ENCODE measurements around the gene NHERF1.

The NHERF1 gene

DNA sequence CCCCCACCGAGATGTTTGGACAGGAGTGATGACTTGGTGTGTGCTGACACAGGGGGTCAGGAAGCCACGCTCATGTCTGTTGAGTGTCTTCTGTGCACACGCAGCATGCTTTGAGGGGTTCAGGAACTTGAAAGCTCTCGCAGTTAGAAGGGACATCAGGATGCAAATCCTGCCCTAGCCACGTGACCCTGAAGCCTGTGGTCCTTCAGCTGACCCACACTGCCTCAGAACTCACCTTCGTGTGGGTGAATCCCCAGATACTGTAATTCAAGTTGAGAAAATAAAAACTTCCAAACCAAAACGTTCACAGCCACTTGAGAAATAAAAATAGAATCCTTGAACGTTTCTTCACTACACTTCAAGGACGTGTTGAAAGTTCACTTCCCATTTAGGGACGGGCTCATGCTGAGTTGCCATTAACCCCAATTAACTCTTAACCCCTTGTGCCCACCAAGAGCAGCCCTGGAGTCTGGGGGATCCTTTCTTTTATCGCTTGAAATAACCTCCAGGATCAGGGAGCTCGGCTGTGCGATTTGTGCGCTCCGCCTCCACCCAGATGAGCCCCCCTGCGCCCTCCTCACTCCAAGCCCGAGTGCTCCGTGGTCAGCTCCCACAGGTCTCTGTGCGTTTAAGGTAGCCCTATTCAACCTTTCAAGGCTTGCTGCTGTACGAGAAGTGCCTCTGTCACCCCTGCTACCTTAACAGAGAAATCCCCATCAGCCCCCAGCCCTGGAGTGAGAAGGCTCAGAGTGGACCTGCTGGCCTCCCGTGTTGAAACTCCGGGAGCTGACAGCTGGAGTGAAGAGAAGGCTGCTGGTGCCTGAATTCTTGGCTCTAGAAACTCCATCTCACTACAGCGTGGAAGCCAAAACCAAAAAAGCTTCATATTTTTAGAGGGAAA lies 63.9 kb downstream of the NHERF1 start:
- CTCF ChIA-PET, result no interaction called here
- Mint-ChIP-seq H3K4me3 (no peak overlapping the region), H3K4me1 (peaks cover 7% of the 10 kb centered on the region), H3K36me3 (peaks cover 9% of the 10 kb centered on the region), H3K27ac (no peak overlapping the region), H3K9me3 (no peaks in the 10 kb centered on the region), H3K27me3 (no peaks in the 10 kb centered on the region)
- no peak for DNase-seq

DNA sequence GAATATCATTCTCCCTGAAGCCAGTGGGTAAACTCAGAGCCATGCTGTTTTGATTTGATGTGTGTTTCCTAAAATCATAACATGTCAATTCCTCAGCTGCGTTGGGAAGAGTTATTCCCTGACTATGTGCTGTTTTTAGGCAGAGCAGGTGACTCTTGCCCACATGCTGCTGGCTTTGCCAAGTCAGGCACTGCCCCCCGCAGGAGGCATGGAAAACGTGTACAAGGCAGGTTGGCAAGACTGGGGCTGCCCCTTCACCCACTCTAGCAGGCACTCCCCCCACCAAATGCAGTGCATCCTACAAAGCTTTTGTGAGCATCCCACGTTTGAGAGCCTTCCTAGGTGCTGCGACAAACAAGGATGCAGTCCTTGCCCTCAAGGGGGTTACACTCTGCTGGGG lies 66.0 kb downstream of the NHERF1 start:
- Mint-ChIP-seq H3K4me3 (no peak overlapping the region), H3K27ac (no peak overlapping the region), H3K4me1 (peaks cover 7% of the 10 kb centered on the region), H3K9me3 (no peaks in the 10 kb centered on the region), H3K27me3 (no peaks in the 10 kb centered on the region), H3K36me3 (peaks cover 14% of the 10 kb centered on the region)
- CTCF ChIA-PET, result interaction anchor here (1.0 kb wide), 1 partner anchor 23 kb away, joined by 3 read pairs; no protein-coding TSS in a partner anchor
- DNase-seq, result peak; percentile 34

DNA sequence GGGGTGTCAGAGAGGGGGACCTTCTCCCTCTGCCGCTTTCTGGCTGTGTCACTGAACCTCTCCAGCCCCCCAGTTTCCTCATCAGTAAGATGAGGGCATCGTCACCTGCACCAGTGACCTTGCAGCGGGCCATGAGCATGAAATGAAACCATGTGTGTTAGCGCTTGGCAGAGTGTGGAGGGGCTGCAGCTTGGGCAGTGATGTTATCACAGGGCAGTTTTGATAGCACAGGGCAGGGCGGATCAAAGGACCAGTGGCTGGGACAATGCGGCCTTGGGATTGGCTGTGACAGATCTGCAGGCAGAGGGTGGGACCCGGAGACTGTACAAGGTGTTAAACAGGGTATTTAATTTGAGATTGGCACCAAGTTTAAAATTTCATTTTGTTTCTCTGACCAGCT lies 66.6 kb downstream of the NHERF1 start:
- Mint-ChIP-seq H3K9me3 (no peaks in the 10 kb centered on the region), H3K27ac (no peak overlapping the region), H3K36me3 (peaks cover 17% of the 10 kb centered on the region), H3K4me1 (peaks cover 7% of the 10 kb centered on the region), H3K4me3 (no peak overlapping the region), H3K27me3 (no peaks in the 10 kb centered on the region)
- CTCF ChIA-PET, result no interaction called here
- DNase-seq, result no peak

DNA sequence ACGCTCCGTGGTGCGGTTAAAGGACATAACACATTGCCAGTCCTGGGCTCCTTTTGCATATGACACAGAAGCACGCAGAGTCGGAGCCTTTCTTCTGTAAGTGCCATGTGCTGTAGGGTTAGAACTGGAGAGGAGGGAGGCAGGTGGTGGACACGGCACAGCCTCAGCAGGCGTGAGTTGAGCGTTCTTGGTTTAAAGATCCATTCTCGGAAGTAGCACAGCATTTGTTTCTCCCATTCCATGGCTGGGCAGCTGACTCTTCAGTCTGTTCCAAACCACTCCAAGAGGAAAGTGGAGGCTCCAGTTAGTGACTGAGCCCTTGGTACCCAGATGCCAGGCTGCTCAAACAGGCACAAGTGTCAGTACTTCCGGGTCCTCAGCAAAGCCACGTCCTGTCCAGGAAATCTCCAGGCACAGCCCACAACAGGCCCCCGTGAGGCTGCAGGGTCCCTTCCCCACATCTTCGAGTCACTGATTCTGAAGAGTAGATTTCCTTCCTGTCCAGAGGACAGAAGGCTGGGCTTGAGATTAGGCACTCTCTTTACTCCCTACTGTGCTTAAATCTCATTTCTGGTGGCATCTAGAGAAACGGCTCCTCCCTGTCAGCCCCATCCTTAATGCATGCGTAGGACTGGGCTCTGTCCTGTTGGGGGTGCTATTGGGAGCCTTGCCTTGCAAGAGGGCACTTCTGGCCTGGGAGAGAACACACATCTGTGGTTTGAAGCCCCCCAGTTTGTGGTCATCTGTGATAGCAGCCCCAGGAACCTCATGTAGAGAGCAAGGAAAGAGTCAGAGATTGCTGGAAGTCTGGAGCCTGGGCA lies 67.3 kb downstream of the NHERF1 start:
- no peak overlapping the region for H3K27ac Mint-ChIP-seq
- CTCF ChIA-PET, result interaction anchor here (0.7 to 2.6 kb wide), 2 partner anchors 24 to 47 kb away, joined by 3 to 11 read pairs; no protein-coding TSS in a partner anchor
- H3K36me3 Mint-ChIP-seq, result peaks cover 19% of the 10 kb centered on the region
- DNase-seq, result no peak
- H3K4me1 Mint-ChIP-seq, result peaks cover 7% of the 10 kb centered on the region
- no peaks in the 10 kb centered on the region for H3K9me3 Mint-ChIP-seq
- no peak overlapping the region for H3K4me3 Mint-ChIP-seq
- H3K27me3 Mint-ChIP-seq, result no peaks in the 10 kb centered on the region

DNA sequence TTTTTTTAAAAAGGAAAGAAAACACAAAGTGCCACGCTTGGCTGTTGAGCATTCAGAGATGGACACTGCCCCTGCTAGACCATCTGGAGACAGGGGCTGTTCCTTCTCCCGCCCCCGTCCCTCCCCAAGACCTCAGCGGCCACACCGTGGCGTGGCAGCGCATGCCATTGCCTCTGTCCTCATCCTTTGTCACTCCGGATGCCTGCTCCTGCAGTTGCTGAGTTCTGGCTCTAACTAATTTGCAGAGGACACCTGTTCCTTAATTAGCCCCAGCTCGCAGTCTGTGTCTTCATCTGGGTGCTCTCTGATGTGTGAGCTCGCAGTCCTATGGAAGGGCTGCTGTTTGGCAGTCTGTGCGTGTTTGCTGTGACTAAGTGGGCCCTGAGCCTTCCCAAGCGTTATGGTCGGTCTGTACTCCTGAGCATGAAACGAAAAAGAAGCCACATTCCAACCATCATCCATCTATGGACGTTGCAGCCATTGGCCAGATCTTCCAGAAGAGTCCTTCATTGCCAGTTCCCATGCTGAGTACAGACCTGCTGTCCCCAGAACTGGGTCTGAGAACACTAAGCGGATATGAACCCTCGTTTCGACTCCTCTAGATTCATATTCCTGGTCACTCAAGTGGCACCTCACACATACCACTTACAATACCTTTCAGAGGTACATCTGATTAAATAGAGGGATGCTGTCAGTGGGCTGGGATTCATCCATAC lies 68.6 kb downstream of the NHERF1 start:
- no peak overlapping the region for H3K27ac Mint-ChIP-seq
- no peak for DNase-seq
- CTCF ChIA-PET, result interaction anchor here (0.7 to 2.6 kb wide), 2 partner anchors 26 to 45 kb away, joined by 3 to 11 read pairs; no protein-coding TSS in a partner anchor
- no peaks in the 10 kb centered on the region for H3K9me3 Mint-ChIP-seq
- no peak overlapping the region for H3K4me3 Mint-ChIP-seq
- H3K4me1 Mint-ChIP-seq, result peaks cover 7% of the 10 kb centered on the region
- H3K27me3 Mint-ChIP-seq, result no peaks in the 10 kb centered on the region
- peaks cover 20% of the 10 kb centered on the region for H3K36me3 Mint-ChIP-seq

DNA sequence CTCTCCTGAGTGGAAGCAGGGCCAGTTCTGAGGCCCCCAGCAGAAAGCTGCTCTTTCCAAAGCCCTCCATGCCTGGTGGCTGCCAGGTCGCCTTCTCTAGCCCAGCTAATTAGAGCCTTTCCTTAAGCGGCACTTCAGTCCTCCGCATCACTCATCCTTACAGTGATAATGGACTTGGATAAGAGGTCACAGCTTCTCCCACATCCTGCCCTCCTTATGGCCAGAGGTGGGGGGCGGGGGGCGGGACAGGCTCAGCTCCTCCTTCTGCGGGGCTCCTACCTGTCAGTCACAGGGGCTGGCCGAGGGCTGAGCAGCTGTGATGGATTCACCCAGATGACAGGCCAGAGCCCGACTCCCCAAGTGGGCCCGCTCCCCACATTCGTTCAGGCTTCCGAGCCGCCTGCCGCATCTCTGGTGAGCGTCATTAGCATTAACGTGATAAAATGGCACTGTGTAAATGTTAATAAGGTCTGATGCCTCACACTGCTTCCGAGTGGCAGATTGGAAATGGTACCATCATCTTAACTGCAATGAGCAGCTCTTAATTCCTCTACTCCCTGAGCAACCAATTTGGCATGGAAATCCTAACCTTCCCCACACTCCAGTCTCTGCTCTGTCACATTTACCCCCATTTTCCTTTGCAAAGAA lies 70.0 kb downstream of the NHERF1 start:
- Mint-ChIP-seq H3K36me3 (peaks cover 20% of the 10 kb centered on the region), H3K4me3 (no peak overlapping the region), H3K9me3 (no peaks in the 10 kb centered on the region), H3K27ac (no peak overlapping the region), H3K27me3 (no peaks in the 10 kb centered on the region), H3K4me1 (peaks cover 7% of the 10 kb centered on the region)
- no peak for DNase-seq
- CTCF ChIA-PET, result interaction anchor here (2.6 kb wide), 1 partner anchor 44 kb away, joined by 11 read pairs; no protein-coding TSS in a partner anchor
